H1 (cell line): Measurements from ENCODE around the gene KRT34. TPM values are rescaled to one million over a fixed set of nuclear protein-coding genes. Genes with fewer than 3 reads are reported as not detected.

Source experiments
- CTCF ChIA-PET: fragments of 300-600 bp; sonication (Branson Sonifier 250); formaldehyde crosslinking; loops from one replicate; lab custom pipeline; 2021; ENCODE audit not compliant: partially characterized antibody; lab: Charles Lee
- POLR2A ChIA-PET: fragments of 300-600 bp; sonication (Branson Sonifier 250); formaldehyde crosslinking; loops from one replicate; lab custom pipeline; 2021; ENCODE audit warnings: inconsistent platforms; ENCODE audit not compliant: partially characterized antibody; lab: Charles Lee
- DNase-seq, 2 experiments: peaks; one replicate each; pipeline versions ENCODE4 v3.0.0 to v3.0.0-alpha.2; 2010 to 2022; ENCODE audit warnings: low spot score in 2 of 2, low read depth in 1 of 2, mixed read lengths in 1 of 2
- FAIRE-seq: peaks from 2 replicates; lab custom pipeline; 2011; peaks lifted over from hg19 to GRCh38; lab: Jason Lieb, UNC
- H2AFZ ChIP-seq: 2 replicates; pipeline ENCODE4 v1.8.1; 2012; ENCODE audit warnings: low read length, inconsistent platforms
- H2AK5ac ChIP-seq: 2 replicates; pipeline ENCODE4 v1.6.1; 2013; ENCODE audit warnings: low read depth, low read length
- H2BK120ac ChIP-seq: replicated peaks from 2 replicates; pipeline ENCODE3; 2013; ENCODE audit warnings: low read depth, low read length, inconsistent platforms
- H2BK12ac ChIP-seq: 2 replicates; pipeline ENCODE4 v1.6.1; 2013; ENCODE audit warnings: low read depth, low read length
- H2BK15ac ChIP-seq: 2 replicates; pipeline ENCODE4 v1.6.1; 2013; ENCODE audit warnings: low read length
- H2BK20ac ChIP-seq: 2 replicates; pipeline ENCODE4 v1.6.1; 2013; ENCODE audit warnings: low read length
- H2BK5ac ChIP-seq: 2 replicates; pipeline ENCODE4 v1.6.1; 2013; ENCODE audit warnings: low read depth, low read length
- H3K14ac ChIP-seq: 2 replicates; pipeline ENCODE4 v1.6.1; 2013; ENCODE audit warnings: inconsistent platforms; ENCODE audit not compliant: insufficient read length
- H3K18ac ChIP-seq: 2 replicates; pipeline ENCODE4 v1.6.1; 2013; ENCODE audit warnings: low read length; ENCODE audit errors: extremely low read depth
- H3K23ac ChIP-seq: 2 replicates; pipeline ENCODE4 v1.6.1; 2013; ENCODE audit warnings: inconsistent platforms; ENCODE audit not compliant: insufficient read length
- H3K23me2 ChIP-seq: 2 replicates; pipeline ENCODE4 v1.6.1; 2013; ENCODE audit warnings: low read depth, low read length
- H3K27ac ChIP-seq: 2 replicates; pipeline ENCODE4 v1.6.1; 2011; ENCODE audit warnings: low read depth, low read length, inconsistent platforms
- H3K27me3 ChIP-seq, 4 experiments: replicated peaks in 1 of 4; 1 replicate in 1 of 4; 2 replicates in 3 of 4; pipeline versions ENCODE4 v1.6.1 to v1.8.1; 2011 to 2013; ENCODE audit warnings: low read length in 3 of 4, mild to moderate bottlenecking in 3 of 4, inconsistent platforms in 2 of 4, mixed read lengths in 2 of 4, moderate library complexity in 1 of 4; ENCODE audit not compliant: control insufficient read depth in 3 of 4, insufficient read depth in 3 of 4; ENCODE audit errors: extremely low read depth in 1 of 4
- H3K36me3 ChIP-seq, 4 experiments: 2 replicates each; pipeline versions ENCODE4 v1.6.1 to v1.8.1; 2011 to 2013; ENCODE audit warnings: mild to moderate bottlenecking in 4 of 4, low read length in 3 of 4, moderate library complexity in 2 of 4, control low read depth in 1 of 4, inconsistent platforms in 1 of 4; ENCODE audit not compliant: insufficient read depth in 4 of 4, control insufficient read depth in 2 of 4
- H3K4ac ChIP-seq: replicated peaks from 2 replicates; pipeline ENCODE3; 2013; ENCODE audit warnings: low read length, low read depth, mixed read lengths, inconsistent platforms; ENCODE audit not compliant: insufficient read length
- H3K4me1 ChIP-seq, 4 experiments: replicated peaks in 1 of 4; 1 replicate in 1 of 4; 2 replicates in 3 of 4; pipeline versions ENCODE4 v1.6.1 to v1.8.1; 2011 to 2013; ENCODE audit warnings: low read length in 3 of 4, inconsistent platforms in 2 of 4, mixed read lengths in 1 of 4; ENCODE audit not compliant: insufficient read depth in 4 of 4, control insufficient read depth in 3 of 4
- H3K4me2 ChIP-seq, 2 experiments: 2 replicates each; pipeline versions ENCODE4 v1.6.1 to v1.8.1; 2011 to 2013; ENCODE audit warnings: low read depth in 2 of 2, low read length in 2 of 2, control low read depth in 1 of 2, inconsistent platforms in 1 of 2, mild to moderate bottlenecking in 1 of 2; ENCODE audit not compliant: insufficient read depth in 1 of 2
- H3K4me3 ChIP-seq, 4 experiments: fragments of 200-600, 300-600 bp in 1 of 4; sonication (generic), shearing (Covaris generic), sonication (Bioruptor Twin) in 1 of 4; 2 replicates each; pipeline versions ENCODE4 v1.5.1 to v1.8.1; 2011 to 2016; ENCODE audit warnings: low read length in 4 of 4, low read depth in 3 of 4, control low read depth in 2 of 4, inconsistent platforms in 2 of 4, mild to moderate bottlenecking in 2 of 4, mixed read lengths in 1 of 4, moderate library complexity in 1 of 4; ENCODE audit not compliant: insufficient read depth in 2 of 4; ENCODE audit errors: extremely low read depth in 1 of 4
- H3K56ac ChIP-seq: replicated peaks from 2 replicates; pipeline ENCODE3; 2013; ENCODE audit warnings: low read depth, mild to moderate bottlenecking, mixed read lengths, low read length, inconsistent platforms; ENCODE audit not compliant: insufficient read length
- H3K79me1 ChIP-seq: 2 replicates; pipeline ENCODE4 v1.6.1; 2013; ENCODE audit warnings: low read depth, low read length, control low read depth
- H3K79me2 ChIP-seq, 2 experiments: 2 replicates each; pipeline versions ENCODE4 v1.6.1 to v1.8.1; 2012 to 2013; ENCODE audit warnings: low read length in 2 of 2, mild to moderate bottlenecking in 2 of 2, inconsistent platforms in 1 of 2; ENCODE audit not compliant: insufficient read depth in 2 of 2, control insufficient read depth in 1 of 2
- H3K9ac ChIP-seq, 4 experiments: replicated peaks in 1 of 4; 1 replicate in 1 of 4; 2 replicates in 3 of 4; pipeline versions ENCODE4 v1.6.1 to v1.8.1; 2011 to 2013; ENCODE audit warnings: low read depth in 3 of 4, low read length in 3 of 4, control low read depth in 2 of 4, mild to moderate bottlenecking in 2 of 4, moderate library complexity in 2 of 4, inconsistent platforms in 1 of 4; ENCODE audit errors: extremely low read depth in 1 of 4
- H3K9me3 ChIP-seq, 2 experiments: 2 replicates each; pipeline versions ENCODE4 v1.6.1 to v1.8.1; 2012 to 2013; ENCODE audit warnings: mild to moderate bottlenecking in 2 of 2, moderate library complexity in 2 of 2, control low read depth in 1 of 2, inconsistent platforms in 1 of 2, low read depth in 1 of 2, low read length in 1 of 2, mixed read lengths in 1 of 2; ENCODE audit not compliant: insufficient read depth in 2 of 2
- H4K20me1 ChIP-seq, 2 experiments: replicated peaks in 1 of 2; 2 replicates each; pipeline versions ENCODE3 to v1.8.1; 2011 to 2013; ENCODE audit warnings: inconsistent platforms in 2 of 2, low read length in 2 of 2, mild to moderate bottlenecking in 1 of 2; ENCODE audit not compliant: insufficient read depth in 2 of 2, control insufficient read depth in 1 of 2
- H4K5ac ChIP-seq: 2 replicates; pipeline ENCODE4 v1.6.1; 2013; ENCODE audit warnings: low read length, low read depth, mixed read lengths, inconsistent platforms; ENCODE audit not compliant: insufficient read length
- H4K8ac ChIP-seq: 2 replicates; pipeline ENCODE4 v1.8.0; 2013; ENCODE audit warnings: mild to moderate bottlenecking, moderate library complexity, low read length, inconsistent platforms; ENCODE audit not compliant: insufficient read depth; ENCODE audit errors: extremely low read depth
- H4K91ac ChIP-seq: replicated peaks from 2 replicates; pipeline ENCODE3; 2013; ENCODE audit warnings: low read length, mixed read lengths, inconsistent platforms; ENCODE audit not compliant: insufficient read length
- ASH2L ChIP-seq: fragments of 200-600, 300-600 bp; sonication (generic); IDR thresholded peaks from one replicate; pipeline ENCODE4 v1.7.1; 2017; ENCODE audit warnings: low read length
- CHD1 ChIP-seq: IDR thresholded peaks from 2 replicates; pipeline ENCODE4 v1.6.1; 2012; ENCODE audit warnings: low read depth, low read length, improper control_type of control experiment
- CTBP2 ChIP-seq: IDR thresholded peaks from 2 replicates; pipeline ENCODE4 v1.7.0; 2011; ENCODE audit warnings: borderline replicate concordance, mild to moderate bottlenecking, moderate library complexity, mixed read lengths, low read length; ENCODE audit not compliant: insufficient read depth, insufficient read length
- GABPA ChIP-seq: IDR thresholded peaks from 2 replicates; pipeline ENCODE4 v1.6.1; 2011; ENCODE audit warnings: mild to moderate bottlenecking, low read length, moderate library complexity, borderline replicate concordance; ENCODE audit not compliant: insufficient read depth
- MAFK ChIP-seq: IDR thresholded peaks from 2 replicates; pipeline ENCODE4 v1.6.1; 2012; ENCODE audit warnings: low read depth, mild to moderate bottlenecking, improper control_type of control experiment, low read length
- NANOG ChIP-seq: IDR thresholded peaks from 2 replicates; pipeline ENCODE4 v1.6.1; 2011; ENCODE audit warnings: low read length, low read depth, mild to moderate bottlenecking, inconsistent platforms; ENCODE audit not compliant: insufficient read depth, poor library complexity, severe bottlenecking
- PHF8 ChIP-seq: fragments of 200-600 bp; sonication (generic); conservative IDR thresholded peaks from 2 replicates; pipeline ENCODE4 v1.7.1; 2012; ENCODE audit warnings: low read depth, mild to moderate bottlenecking, inconsistent platforms, low read length, moderate library complexity
- POLR2AphosphoS5 ChIP-seq: IDR thresholded peaks from 2 replicates; pipeline ENCODE4 v1.6.1; 2011; ENCODE audit warnings: low read depth, low read length
- SIRT6 ChIP-seq: IDR thresholded peaks from one replicate; pipeline ENCODE4 v1.7.1; 2012; ENCODE audit warnings: low read length, inconsistent platforms
- SIX5 ChIP-seq: IDR thresholded peaks from 2 replicates; pipeline ENCODE4 v1.6.1; 2011; ENCODE audit warnings: mild to moderate bottlenecking, low read depth, low read length
- SP1 ChIP-seq: IDR thresholded peaks from 2 replicates; pipeline ENCODE4 v1.6.1; 2011; ENCODE audit warnings: low read depth, low read length
- SP2 ChIP-seq: IDR thresholded peaks from 2 replicates; pipeline ENCODE4 v1.6.1; 2012; ENCODE audit warnings: mild to moderate bottlenecking, low read length, inconsistent platforms
- SP4 ChIP-seq: IDR thresholded peaks from 2 replicates; pipeline ENCODE4 v1.6.1; 2012; ENCODE audit warnings: low read length, inconsistent platforms
- WGBS, 2 experiments: shearing (Covaris generic) in 1 of 2; methylation state at CpG; one replicate each; pipeline versions ENCODE4 v1.1.6 to v1.1.7; 2013 to 2015; ENCODE audit warnings: low lambda C conversion rate in 2 of 2, mixed read lengths in 2 of 2, inconsistent platforms in 1 of 2, low coverage in 1 of 2, missing lambda C conversion rate in 1 of 2; ENCODE audit not compliant: insufficient replicate concordance in 2 of 2, insufficient coverage in 1 of 2, insufficient read length in 1 of 2; ENCODE audit errors: extremely low coverage in 1 of 2, missing lambda C conversion rate in 1 of 2; 5-methylcytosine and 5-hydroxymethylcytosine counted together
- polyA plus RNA-seq, 7 experiments: library from polyadenylated mRNA; depleted of rRNA in 3 of 7; stranded (reverse) in 5 of 7; unstranded in 2 of 7; fragments of >200 nt in 5 of 7; fragments of 200-250 nt in 2 of 7; gene quantifications; 1 replicate in 5 of 7; 2 replicates in 1 of 7; 4 replicates in 1 of 7; pipeline versions ENCODE4 v1.2.1 to v1.2.3, GENCODE V29; 2011 to 2013; ENCODE audit warnings: missing spikeins in 2 of 7, mixed read lengths in 2 of 7
- total RNA-seq: library from RNA; stranded (reverse); fragmentation: NEBNext Ultra II Directional; extraction: Animal tissue kit (Norgen Biotek cat#: 25700); gene quantifications from 2 replicates; pipeline ENCODE4 v1.2.1, GENCODE V29; 2021

KRT34 gene
- total and polyA plus RNA-seq, 2 of the 8 experiments (the other 6 are each of a cell fraction or from before 2014, with no cell fraction given), result not detected

DNA sequence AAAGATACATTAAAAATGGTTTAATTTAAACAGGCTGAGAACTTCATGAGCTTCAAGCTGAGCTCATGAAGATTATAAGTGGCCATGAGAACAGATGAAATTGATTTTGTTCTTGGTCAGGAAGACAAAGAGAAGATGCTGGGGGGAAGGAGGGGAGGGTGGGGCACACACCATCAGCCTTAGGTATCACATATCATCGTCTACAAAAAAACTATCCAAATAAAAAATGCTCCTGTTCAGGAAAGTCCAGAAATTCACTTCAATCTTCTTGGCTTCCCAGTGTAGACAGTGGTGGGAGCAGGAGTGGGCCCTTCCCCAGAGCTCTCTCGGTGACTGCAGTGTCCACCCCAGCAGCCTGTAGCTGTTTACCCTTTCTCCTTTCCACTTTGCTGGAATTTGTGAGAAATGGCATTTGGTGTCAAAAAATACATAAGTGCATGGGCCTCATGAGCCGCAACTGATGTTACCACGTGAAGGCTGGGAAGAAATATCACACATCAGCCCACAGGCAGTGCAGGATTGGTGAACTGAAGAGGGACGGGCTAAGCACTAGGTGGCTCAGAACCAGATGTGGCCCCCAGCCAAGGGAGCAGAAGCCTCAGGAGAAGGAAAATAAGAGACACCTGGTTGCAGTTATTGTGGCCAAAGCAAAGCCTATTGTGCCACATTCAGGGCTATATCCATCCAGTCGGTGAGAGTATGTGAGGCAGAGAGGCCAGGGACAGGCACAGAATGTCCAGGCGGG is 36.2 kb upstream of the KRT34 start:
- POLR2A ChIA-PET, result no interaction called here

More for the DNA sequence above, 36.2 kb upstream of the KRT34 start:
- H3K4me1 ChIP-seq, result peaks cover 0 to 7% (median 0%) of the 10 kb centered on the region in 4 experiments; a peak in 4 of 7 replicates
- H3K27ac ChIP-seq, result no peak overlapping the region; the same call in 1 of the 2 replicates
- H3K9me3 ChIP-seq, result no peaks in the 10 kb centered on the region
- H3K4me3 ChIP-seq, result no peak overlapping the region
- DNase-seq, result no peak
- no peak overlapping the region for H3K14ac ChIP-seq
- no peak overlapping the region for H2AFZ ChIP-seq
- no peak overlapping the region for H3K4ac ChIP-seq
- no peak overlapping the region for H3K56ac ChIP-seq
- no peaks in the 10 kb centered on the region for H3K36me3 ChIP-seq
- H3K79me2 ChIP-seq, result no peaks in the 10 kb centered on the region
- no peak overlapping the region for H4K91ac ChIP-seq
- H4K8ac ChIP-seq, result no peak overlapping the region
- FAIRE-seq, result no peak
- H3K79me1 ChIP-seq, result no peaks in the 10 kb centered on the region
- H3K4me2 ChIP-seq, result no peak overlapping the region
- no peak overlapping the region for H3K9ac ChIP-seq
- H3K23ac ChIP-seq, result no peak overlapping the region
- H4K20me1 ChIP-seq, result no peaks in the 10 kb centered on the region
- no peaks in the 10 kb centered on the region; a peak in 2 of 7 replicates for H3K27me3 ChIP-seq
- H2AK5ac ChIP-seq, result no peak overlapping the region
- H2BK120ac ChIP-seq, result no peak overlapping the region
- H2BK5ac ChIP-seq, result no peak overlapping the region
- no peak overlapping the region for H2BK15ac ChIP-seq
- 86% methylated on average over 7 of the region's 7 CpGs; no CpG with 5 or more reads in 1 of the 2 experiments for WGBS, 2 experiments
- TF ChIP-seq SP2 (no peak), SP1 (no peak), CHD1 (no peak), POLR2AphosphoS5 (no peak), MAFK (no peak), PHF8 (no peak), GABPA (no peak), SP4 (no peak), SIRT6 (no peak), ASH2L (no peak), SIX5 (no peak), NANOG (no peak), CTBP2 (no peak)
- no peak overlapping the region for H2BK12ac ChIP-seq
- CTCF ChIA-PET, result interaction anchor here (0.5 to 3.8 kb wide), 43 partner anchors 8 to 563 kb away, joined by 3 to 51 read pairs (median 4); partner anchors contain the start of genes KRT19, KRT33B and KRT38
- H3K23me2 ChIP-seq, result no peaks in the 10 kb centered on the region
- H2BK20ac ChIP-seq, result no peak overlapping the region
- no peak overlapping the region for H4K5ac ChIP-seq
- H3K18ac ChIP-seq, result no peak overlapping the region
